Adrenal gland (tissue), 12 donors: ENCODE data around the gene GPS1. TPM values are rescaled to one million over a fixed set of nuclear protein-coding genes. Genes with fewer than 3 reads are reported as not detected.

ENCODE experiments used
- DNase-seq, 7 donors: peaks; one replicate each; pipeline ENCODE4 v3.0.0-alpha.2; 2019 to 2020
- H3K27ac ChIP-seq, 5 donors: fragments of 200-600 bp; sonication (generic) in 4 of 5; 1 replicate in 3 of 5; 2 replicates in 2 of 5; pipeline versions ENCODE4 v1.5.1 to v1.8.0; 2016 to 2020; ENCODE audit warnings: mild to moderate bottlenecking in 1 of 5
- H3K27me3 ChIP-seq: fragments of 200-600 bp; 2 replicates; pipeline ENCODE4 v1.8.0; 2021
- H3K36me3 ChIP-seq, 2 donors: fragments of 200-600 bp; replicated peaks in 1 of 2; 1 replicate in 1 of 2; 2 replicates in 1 of 2; pipeline versions ENCODE4 v1.5.1 to v1.8.0; 2018 to 2022
- H3K4me1 ChIP-seq, 2 donors: fragments of 200-600 bp; replicated peaks in 1 of 2; 1 replicate in 1 of 2; 2 replicates in 1 of 2; pipeline versions ENCODE4 v1.5.1 to v1.8.0; 2018 to 2021
- H3K4me3 ChIP-seq, 4 donors: fragments of 200-600 bp; sonication (generic) in 3 of 4; one replicate each; pipeline ENCODE4 v1.5.1; 2016 to 2018
- H3K9me3 ChIP-seq, 3 donors: fragments of 200-600 bp; sonication (generic) in 1 of 3; replicated peaks in 1 of 3; 1 replicate in 2 of 3; 2 replicates in 1 of 3; pipeline versions ENCODE4 v1.5.1 to v1.8.0; 2016 to 2021
- CTCF ChIP-seq, 6 experiments: fragments of 450-650 bp in 4 of 6; fragments of 200-600 bp in 2 of 6; sonication (generic) in 1 of 6; IDR thresholded peaks; 1 replicate in 5 of 6; 2 replicates in 1 of 6; pipeline versions ENCODE4 v1.5.1 to v1.8.0; 2016 to 2021; ENCODE audit warnings: antibody characterized with exemption in 6 of 6, mild to moderate bottlenecking in 2 of 6, moderate library complexity in 1 of 6
- POLR2A ChIP-seq, 2 donors: fragments of 450-650 bp; IDR thresholded peaks; one replicate each; pipeline ENCODE4 v1.6.1; 2017; ENCODE audit warnings: antibody characterized with exemption in 2 of 2, mild to moderate bottlenecking in 2 of 2, moderate library complexity in 1 of 2
- WGBS, 4 donors: extraction: QIAGEN DNeasy Blood & Tissue Kit in 2 of 4; methylation state at CpG; one replicate each; pipeline versions ENCODE4 v1.1.5 to v1.1.7; 2013 to 2017; 5-methylcytosine and 5-hydroxymethylcytosine counted together
- intact Hi-C, 2 donors: fragments of 100-400 bp; cut with DNase I; formaldehyde crosslinking; loops; one replicate each; pipeline versions ENCODE4 v1.14.1 to v1.15.0; 2022 to 2023
- polyA plus RNA-seq, 3 donors: library from polyadenylated mRNA; stranded (reverse); fragments of 200-250 nt in 2 of 3; fragments of 350-450 nt in 1 of 3; fragmentation: Illumina TruSeq in 1 of 3; extraction: RNeasy Lipid Tissue Mini Kit (QIAGEN cat#74804) in 1 of 3; gene quantifications; one replicate each; pipeline ENCODE4 v1.2.3, GENCODE V29; 2013 to 2014
- total RNA-seq, 9 donors: library from RNA; depleted of rRNA in 4 of 9; stranded (reverse); fragments of >200 nt in 4 of 9; fragments of 120-200 nt in 1 of 9; fragmentation: NEBNext Ultra II Directional in 1 of 9; extraction: Animal tissue kit (Norgen Biotek cat#: 25700) in 1 of 9; gene quantifications; one replicate each; pipeline versions ENCODE4 v1.1.0 to v1.2.4, GENCODE V29; 2013 to 2023
- donor health status: healthy with polysubstance abuse.
- donor health status: Bipolar disorder and iron deficiency.
- donor health status: DM: yes; HTN: yes; CAD: no.
- donor health status: DM: no; HTN: no; CAD: no.
- donor health status: DM: no; HTN: no; CAD: no.
- donor health status: DM: yes; HTN: yes; CAD: no.

GPS1 gene
- total and polyA plus RNA-seq, 12 donors: 37.4 to 305 (median 113) TPM

DNA sequence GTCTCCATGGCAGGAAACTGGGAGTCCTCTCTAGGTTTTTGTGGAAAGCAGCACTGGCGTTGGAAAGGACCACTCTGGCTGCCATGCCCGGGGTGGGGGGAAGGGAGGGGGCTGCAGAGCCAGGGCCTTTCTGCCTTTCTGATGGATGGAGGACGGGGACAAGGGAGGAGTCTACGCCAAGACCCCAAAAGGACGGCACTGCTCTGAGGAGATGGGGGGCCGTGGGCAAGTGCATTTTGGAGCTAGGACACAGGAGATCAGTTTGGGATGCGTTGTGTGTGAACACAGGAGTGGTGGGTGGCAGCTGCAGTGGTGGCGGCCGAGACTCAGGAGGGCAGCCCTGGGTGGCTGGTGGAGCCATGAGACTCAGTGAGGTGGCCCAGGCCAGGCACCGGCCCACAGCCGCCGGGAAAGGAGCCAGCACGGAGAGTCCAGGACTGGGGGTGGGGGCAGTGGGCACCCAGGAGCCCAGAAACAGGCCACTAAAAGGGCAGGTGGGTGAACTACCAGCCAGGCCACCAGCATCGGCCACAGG is 31.1 kb upstream of the GPS1 start:
- peaks cover 21 to 27% of the 10 kb centered on the region in 2 donors for H3K4me1 ChIP-seq
- WGBS, 4 donors: 78 to 81% (median 80%) methylated on average over 12 to 14 of the region's 14 CpGs
- no peaks in the 10 kb centered on the region for H3K36me3 ChIP-seq
- no peak overlapping the region for H3K27ac ChIP-seq
- TF ChIP-seq CTCF (IDR thresholded peaks at IDR 0.05): no peak
- TF ChIP-seq POLR2A (IDR thresholded peaks at IDR 0.05): no peak
- intact Hi-C loops: loop anchor here (2.0 to 10.0 kb wide), 3 partner anchors 60 to 274 kb away; partner anchors contain the start of gene NOTUM (in 1 of the 2)
- no peaks in the 10 kb centered on the region for H3K27me3 ChIP-seq
- no peak overlapping the region for H3K4me3 ChIP-seq
- DNase-seq: no peak
- no peaks in the 10 kb centered on the region for H3K9me3 ChIP-seq

DNA sequence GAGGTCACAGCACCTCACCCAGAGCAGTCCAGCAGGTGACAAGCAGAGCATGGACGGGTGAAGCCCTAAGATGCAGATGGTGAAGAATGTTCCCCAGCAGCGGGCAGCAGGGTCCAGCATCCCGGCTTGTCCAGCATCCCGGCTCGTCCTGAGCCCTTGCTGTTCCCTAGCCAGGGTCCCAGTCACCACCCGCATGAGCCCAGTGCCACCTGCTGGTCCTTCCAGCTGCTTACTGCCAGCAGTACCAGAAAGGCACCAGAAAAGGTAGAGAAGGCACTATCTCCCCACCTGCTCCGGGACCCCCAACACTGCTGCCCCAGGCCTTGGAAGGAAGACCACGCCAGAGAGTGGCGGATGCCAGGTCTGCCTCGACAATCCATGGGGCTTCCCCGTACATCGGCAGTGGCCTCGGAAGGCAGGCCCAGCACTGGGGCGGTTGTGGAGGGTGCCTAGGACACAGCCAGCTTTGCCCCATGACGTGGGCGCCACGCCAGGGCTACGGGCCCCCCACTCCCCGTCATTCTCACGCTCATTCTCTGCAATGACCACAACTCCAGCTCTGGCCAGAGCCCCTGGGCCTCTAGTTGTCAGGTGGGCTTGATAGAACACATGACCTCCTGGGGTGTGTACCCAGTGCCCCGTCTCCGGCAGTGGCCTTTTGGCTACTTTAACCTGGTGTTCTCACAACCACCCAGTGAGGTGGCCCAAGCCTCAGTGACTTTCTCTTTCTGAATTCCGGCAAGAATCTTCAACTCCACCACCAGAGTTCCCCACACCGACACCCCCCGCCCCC is 30.4 kb upstream of the GPS1 start:
- no peak overlapping the region for H3K27ac ChIP-seq

DNA sequence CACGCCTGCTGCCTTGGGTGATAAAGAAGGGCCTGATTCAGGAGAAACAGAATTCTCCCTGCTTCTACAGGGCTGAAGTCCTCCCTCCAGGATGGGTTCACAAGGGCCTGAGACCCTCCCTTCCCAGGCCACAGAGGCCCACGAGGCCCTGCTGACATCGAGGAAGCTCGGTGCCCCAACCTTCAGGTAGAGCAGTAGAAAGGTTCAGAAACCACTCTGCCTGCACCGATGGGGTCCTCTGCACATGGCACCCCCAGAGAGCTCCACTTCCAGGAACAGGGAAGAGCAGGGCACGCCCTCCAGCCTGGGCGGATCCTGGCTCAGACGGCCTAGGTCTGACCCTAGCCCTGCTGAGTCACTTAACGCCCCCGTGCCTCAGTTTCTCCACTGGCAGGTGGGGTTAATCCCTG is 29.8 kb upstream of the GPS1 start:
- Histone ChIP-seq H3K9me3 (no peaks in the 10 kb centered on the region), H3K27ac (peak overlapping the region in 1 of 5 donors; percentile 86), H3K27me3 (no peaks in the 10 kb centered on the region), H3K4me1 (peaks cover 21 to 27% of the 10 kb centered on the region in 2 donors), H3K36me3 (no peaks in the 10 kb centered on the region), H3K4me3 (peak overlapping the region in 3 of 4 donors; percentile 37 to 81 (median 52))
- DNase-seq: no peak
- WGBS, 4 donors: 5 to 17% (median 11%) methylated on average over 2 to 10 of the region's 10 CpGs
- no peak for TF ChIP-seq CTCF (IDR thresholded peaks at IDR 0.05)
- no peak for TF ChIP-seq POLR2A (IDR thresholded peaks at IDR 0.05)
- intact Hi-C loops: loop anchor here (2.0 to 10.0 kb wide), 3 partner anchors 61 to 273 kb away; partner anchors contain the start of gene NOTUM (in 1 of the 2)

More for the DNA sequence above, 30.4 kb upstream of the GPS1 start:
- Histone ChIP-seq H3K9me3 (no peaks in the 10 kb centered on the region), H3K27me3 (no peaks in the 10 kb centered on the region), H3K4me1 (peaks cover 21 to 27% of the 10 kb centered on the region in 2 donors), H3K4me3 (peak overlapping the region in 1 of 4 donors; percentile 81), H3K36me3 (no peaks in the 10 kb centered on the region)
- peak; percentile 49 to 92 (median 90) for TF ChIP-seq CTCF (IDR thresholded peaks at IDR 0.05)
- no peak for TF ChIP-seq POLR2A (IDR thresholded peaks at IDR 0.05)
- 34 to 40% (median 39%) methylated on average over 2 to 25 of the region's 25 CpGs for WGBS, 4 donors
- DNase-seq: peak; percentile 78 to 92 (median 88)
- intact Hi-C loops: loop anchor here (2.0 to 10.0 kb wide), 3 partner anchors 61 to 273 kb away; partner anchors contain the start of gene NOTUM (in 1 of the 2)

DNA sequence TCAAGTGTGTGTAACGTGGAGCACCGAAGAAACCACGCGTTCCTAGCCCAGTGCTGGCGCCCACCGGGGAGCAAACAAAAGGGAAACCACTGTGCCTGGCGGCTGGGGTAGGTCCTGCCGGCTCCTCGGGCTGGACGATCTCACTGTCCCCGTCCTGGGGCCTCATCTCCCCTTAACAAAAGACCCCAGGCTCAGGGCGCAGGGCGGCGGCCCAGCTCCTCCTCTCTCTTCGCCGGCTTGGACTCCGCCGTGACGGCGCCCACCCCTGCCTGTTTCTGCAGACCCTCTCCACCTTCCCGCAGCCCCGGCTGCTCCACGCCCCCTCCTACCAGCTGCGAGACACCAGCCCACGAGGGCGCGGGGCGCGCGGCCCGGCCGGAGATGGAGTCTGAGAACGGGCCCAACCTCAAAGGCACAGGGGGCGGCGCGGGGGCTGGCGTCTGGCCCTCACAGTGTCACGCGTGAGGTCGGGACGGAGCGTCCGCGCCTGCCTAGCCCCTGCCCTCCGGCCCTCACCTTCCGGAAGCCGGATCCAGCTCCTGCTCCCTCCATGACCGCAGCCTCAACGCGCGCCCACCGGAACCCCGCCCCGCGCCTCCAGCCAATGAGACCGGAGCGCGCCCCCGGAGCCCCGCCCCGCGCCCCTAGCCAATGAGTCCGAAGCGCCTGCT is 29.3 kb upstream of the GPS1 start, which contains the start of gene CENPX:
Gene CENPX (minus strand): TSS at position 569 of the 671 bp plus-strand sequence. CDS start 17 bp downstream, at position 552.
- H3K27ac ChIP-seq: peak within 1 kb of the TSS in 2 of 5 donors; percentile 34 to 86
- no peaks in the 10 kb centered on the region for H3K9me3 ChIP-seq
- H3K4me3 ChIP-seq: peak within 1 kb of the TSS; percentile 37 to 81 (median 46)
- 1 to 10% (median 2%) methylated on average over 4 to 64 of the region's 64 CpGs for WGBS, 4 donors
- H3K27me3 ChIP-seq: no peaks in the 10 kb centered on the region
- no peaks in the 10 kb centered on the region for H3K36me3 ChIP-seq
- TF ChIP-seq POLR2A (IDR thresholded peaks at IDR 0.05) (peak; percentile 36 to 62), CTCF (IDR thresholded peaks at IDR 0.05) (no peak)
- DNase-seq: peak in 1 of 7 donors; percentile 67
- peaks cover 21 to 27% of the 10 kb centered on the region in 2 donors for H3K4me1 ChIP-seq
- intact Hi-C loops: loop anchor here in 1 of 2 donors (10.0 kb wide), 1 partner anchor 272 kb away; no protein-coding TSS in a partner anchor
